ENCODE data around the gene ZDHHC14.
"Not testable (repeated sequence)": the region's sequence is repeated elsewhere in the genome, so short reads cannot be mapped to it uniquely, and the experiment has no call there.

The ZDHHC14 gene

DNA sequence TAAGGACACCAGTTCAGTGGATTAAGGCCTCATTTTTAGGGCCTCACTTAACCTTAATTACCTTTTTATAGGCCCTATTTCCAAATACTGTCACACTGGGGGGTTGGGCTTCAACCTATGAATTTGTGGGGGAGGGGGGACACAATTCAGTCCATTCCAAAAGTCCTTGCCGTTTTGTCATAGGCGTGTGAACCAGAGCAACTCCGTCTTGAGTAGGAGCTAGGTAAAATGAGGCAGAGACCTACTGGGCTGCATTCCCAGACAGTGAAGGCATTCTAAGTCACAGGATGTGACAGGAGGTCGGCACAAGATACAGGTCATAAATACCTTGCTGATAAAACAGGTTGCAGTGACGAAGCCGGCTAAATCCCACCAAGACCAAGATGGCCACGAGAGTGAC, 328.6 kb downstream of the ZDHHC14 start:
- no peak for DNase-seq

DNA sequence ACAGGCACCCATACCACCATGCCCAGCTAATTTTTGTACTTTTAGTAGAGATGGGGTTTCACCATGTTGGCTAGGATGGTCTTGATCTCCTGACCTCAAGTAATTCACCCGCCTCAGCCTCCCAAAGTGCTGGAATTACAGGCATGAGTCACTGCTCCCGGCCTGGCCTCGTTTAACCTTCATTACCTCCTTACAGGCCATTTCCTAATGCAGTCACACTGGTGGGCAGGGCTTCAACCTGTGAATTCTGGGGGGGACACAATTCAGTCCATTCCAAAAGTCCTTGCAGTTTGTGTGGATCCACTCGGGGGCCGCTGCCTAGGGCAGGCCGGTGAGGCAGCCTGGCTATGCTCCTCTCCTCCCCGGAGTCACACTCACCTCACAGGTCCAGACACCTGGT, 329.6 kb downstream of the ZDHHC14 start:
- DNase-seq = no peak

DNA sequence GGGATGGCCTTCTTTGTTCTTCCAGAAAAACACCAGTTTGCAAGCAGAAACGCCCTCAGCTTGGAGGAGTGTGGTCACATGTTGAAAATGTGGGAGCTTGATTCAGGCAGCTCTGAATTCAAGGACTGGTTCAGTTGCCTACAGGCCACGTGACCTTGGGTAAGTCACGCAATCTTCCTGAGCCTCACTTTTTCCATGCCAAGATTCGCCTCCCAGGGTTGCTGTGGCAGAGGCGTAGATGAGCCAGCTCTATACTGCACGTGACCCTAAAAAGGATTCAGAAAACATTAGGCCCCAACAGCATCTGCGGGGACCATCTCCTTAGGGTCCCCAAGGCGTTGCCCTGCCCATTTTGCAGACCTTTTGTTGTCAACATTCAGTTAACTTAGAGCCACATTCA, 330.1 kb downstream of the ZDHHC14 start:
- DNase-seq = no peak

DNA sequence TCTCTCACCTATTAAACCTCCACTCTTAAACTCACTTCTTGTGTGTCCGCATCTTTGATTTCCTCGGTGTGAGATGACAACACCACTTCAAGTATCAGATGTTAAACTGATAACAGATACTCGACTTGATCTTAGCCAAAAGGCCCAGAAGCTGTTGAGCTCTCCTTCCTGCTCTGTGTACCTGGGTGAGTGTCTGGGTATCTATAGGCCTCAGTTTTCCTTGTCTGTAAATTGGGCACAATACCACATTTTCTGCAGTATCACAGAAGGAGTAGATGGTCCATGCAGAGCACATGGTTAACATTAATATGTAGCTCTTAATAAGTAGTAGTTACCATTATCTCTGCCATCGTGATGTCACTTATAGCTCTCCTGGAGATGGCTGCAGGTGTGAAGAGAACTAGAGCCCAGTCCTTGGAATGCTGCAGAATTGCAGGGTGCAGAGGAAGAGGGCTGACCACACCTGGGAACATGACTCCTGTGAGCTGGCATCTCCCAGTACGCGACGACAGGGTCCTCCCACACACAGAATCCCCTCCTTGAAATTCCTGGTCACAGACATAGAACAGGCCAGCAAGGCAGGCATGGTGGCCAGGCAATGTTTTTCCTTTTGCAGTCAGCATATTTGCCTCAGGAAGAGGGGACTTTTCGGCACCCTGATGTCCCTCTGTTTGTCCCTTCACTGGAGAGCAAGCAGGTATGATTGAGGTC, 331.8 kb downstream of the ZDHHC14 start:
- no peak for DNase-seq

DNA sequence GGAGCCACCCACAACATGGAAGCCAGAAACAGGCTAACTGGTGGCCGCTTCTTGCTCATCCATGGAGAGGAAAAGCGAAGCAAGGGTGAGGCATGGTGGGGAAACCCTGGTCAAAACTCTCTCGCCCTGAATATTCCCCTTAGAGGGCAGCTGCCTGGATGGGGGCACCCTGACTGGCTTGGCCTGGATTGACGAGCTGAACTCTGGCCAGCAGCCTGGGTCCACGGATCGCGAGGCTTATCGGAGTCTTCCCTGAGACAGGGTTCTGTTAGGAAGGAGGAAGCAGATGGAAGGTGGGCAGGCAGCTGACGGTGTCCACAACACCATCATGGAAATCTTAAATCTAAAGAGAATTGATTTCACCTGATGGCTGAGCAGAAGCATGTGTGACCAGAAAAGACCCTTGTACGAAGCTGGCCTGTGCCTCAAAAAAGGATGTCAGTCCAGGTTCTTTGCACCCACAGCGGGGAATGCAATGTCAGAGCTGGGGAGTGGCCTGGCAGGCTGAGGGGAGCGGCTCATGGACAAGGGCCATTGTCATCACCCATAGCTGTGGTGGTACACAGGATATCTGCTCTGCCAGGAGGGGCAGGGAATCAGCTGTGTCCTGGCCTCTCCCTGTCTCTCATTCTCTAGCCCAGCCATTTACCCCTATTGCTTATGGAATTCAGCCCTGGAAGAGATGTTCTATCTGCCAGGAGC, 332.6 kb downstream of the ZDHHC14 start:
- DNase-seq = no peak

DNA sequence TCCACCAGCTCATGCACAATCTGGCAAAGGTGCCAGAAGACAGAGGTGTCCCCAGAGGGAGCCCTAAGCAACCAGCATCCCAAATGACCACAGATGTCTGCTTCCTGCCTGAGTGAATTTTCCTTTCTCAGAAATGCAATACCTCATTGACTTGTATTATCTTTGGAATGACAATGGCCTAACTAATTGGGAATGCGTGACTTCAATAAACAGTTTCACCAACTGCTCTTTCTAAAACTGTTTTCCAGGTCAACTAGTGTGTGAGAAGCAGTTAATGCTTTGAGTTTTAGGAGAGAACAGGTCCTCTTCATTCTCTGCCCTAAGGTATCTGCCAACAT, 333.1 kb downstream of the ZDHHC14 start:
- DNase-seq = no peak

DNA sequence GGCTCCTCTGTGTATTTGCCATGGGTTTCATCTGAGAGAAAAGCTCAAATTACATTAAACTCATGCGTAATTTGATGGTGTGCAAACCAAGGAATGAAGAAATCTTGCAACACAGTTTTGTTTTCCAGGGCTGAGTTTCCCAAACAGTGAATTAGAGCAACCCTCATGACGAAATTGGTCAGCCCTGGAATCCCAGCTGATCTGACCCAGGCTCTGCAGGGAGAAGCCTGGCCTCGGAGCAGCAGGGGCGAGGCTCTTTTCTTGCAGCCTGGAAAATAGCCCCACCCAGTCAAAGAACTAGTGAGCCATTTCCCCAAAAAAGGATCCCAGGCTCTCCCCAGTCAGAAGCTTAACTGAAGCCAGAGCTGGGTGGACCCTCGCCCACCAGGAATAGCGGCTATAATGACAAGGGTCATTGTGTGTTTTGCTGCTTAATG, 334.8 kb downstream of the ZDHHC14 start:
- DNase-seq = no peak

DNA sequence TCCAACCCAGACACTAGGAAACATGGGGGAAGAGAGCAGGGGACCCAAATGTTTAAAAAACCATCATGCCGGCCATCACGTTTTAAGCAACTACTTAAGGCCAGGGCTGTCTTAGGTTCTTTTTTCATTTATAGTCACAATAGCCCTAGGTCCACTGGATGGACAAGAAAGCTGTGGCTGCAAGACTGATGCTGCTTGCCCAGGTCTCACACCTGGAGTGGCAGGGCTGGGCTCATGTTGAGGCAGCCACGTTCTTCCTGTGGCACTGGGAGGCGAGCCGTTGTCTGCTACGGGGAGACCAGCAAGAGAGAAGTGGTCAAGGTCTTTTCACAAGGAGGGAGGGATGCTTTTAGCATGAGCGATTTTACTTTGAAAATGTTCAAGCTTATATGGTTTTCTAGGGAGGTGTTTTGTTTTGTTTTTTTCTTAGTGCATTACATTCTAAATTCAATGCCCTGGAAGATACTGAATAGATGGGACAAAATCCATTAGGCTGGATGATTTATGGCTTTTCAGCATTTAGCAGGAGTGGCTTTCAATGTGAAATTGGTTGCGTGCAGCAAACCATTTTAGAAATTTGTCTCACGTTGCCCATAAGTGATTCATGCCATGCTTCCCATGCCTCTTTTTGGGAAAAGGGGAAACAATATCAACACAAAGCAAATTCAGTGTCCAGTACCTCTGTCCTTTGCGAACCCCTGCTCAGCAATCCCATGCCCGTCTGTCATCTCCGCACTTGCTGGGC, 335.4 kb downstream of the ZDHHC14 start:
- no peak for DNase-seq

GRCh38 chr6:157717340-157717748, 336.4 kb downstream of the ZDHHC14 start:
- no peak for DNase-seq

DNA sequence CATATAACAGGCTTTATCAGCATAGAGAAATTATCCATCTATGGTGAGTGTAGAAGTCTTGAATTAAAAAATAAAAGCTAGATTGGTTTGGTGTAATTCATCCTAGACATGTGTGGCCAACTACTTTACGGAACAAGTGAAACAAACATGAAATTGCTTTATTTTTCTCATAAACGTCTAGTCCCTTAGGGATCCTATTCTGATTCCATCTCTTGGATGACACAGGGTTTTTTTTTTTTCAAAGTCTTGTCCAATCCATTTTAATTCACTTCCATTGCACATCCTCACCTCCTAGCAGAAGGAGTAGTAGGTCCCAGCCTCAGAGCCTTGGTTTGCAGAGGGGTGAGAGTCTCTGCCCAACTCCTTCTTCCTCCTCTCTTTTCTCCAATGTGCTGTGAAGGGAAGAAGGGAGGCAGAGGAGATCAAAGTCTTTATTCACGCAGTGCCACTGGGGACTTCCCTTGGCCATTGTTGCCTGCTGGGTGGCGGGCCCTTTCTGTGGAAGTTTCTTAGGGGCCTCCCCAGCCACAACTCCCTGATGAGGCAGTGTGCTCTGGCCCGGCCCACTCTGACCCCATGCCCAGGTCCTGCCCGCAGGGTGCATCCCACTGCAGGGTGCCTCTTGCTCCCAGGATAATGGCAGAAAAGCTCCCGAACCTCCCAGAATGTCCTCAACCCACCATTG, 337.7 kb downstream of the ZDHHC14 start:
- DNase-seq = no peak

GRCh38 chr6:157720964-157721363, 340.0 kb downstream of the ZDHHC14 start:
- not testable (repeated sequence) for DNase-seq

DNA sequence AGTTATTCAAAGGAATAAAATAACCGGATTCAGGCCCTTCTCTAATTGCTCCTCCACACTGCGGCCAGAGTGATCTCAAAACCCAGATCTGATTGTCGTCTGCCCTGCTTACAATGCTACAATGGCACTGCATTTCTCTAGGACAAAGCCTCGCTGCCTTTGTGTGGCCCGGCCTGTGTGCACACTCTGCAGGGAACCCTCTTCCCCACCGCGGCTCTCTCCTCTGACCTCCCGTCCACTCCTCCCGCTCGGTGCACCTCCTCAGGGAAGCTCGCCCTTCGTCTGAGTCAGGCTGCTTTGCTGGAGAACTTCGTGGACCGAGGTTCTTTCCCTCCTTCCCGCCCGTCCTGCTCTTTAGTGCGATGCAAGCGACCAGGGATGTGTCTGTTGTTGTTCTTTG, 340.4 kb downstream of the ZDHHC14 start:
- no peak for DNase-seq

- no peak for DNase-seq
These were observed 340.8 kb downstream of the ZDHHC14 start for GRCh38 chr6:157721830-157722229.

- no peak for DNase-seq
These were observed 342.4 kb downstream of the ZDHHC14 start for GRCh38 chr6:157723376-157723775.

DNA sequence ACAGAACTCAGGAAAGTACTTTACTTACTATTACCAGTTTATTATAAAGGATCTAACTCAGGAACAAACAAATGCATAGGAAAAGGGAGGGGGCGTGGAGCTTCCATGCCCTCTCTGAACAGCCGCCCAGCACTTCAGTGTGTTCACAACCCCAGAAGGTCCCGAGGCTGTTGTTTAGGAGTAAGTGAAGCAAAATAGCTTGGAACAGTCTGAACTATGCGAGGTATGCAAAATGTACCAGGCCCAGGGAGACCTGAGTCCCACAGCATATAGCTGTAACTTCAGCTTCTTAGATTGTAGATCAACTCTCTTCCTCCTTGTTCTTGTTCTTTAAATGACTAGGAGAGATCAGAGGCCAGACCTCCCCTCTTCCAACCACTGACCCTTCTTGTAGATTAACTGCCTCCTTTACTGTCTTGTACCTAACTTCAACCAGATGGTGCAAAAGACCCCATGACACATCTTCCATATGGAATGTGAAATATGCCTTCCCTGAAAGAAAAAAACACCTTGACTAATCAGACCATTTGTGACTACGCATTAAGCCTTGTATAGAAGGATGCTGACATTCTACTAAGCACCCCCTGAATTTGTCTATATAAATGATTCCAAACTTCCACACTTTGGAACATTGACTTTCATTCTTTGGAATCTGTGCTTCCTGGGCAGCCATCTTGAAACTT, 343.3 kb downstream of the ZDHHC14 start:
- DNase-seq = no peak

GRCh38 chr6:157724960-157725741, 344.2 kb downstream of the ZDHHC14 start:
- no peak for DNase-seq

DNA sequence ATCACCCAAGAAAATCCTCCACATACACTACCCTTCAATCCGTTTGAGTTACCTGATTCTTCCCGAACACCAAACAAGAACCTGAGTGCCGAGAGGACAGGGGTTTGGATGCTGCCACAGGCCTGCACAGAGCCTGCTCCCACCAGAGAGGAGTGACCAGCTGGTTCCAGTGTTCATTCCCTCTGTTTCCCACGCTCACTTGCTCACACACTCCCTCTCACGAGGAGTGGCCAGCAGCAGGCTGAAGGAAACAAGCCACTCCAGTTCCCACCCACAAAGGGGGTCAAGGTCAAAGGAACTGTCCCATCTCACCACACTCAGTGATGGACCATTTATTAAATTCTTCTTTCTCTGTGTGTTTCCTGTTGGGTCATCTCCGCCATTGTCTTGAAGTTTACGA, 344.8 kb downstream of the ZDHHC14 start:
- DNase-seq = no peak

GRCh38 chr6:157726892-157727628, 346.1 kb downstream of the ZDHHC14 start:
- DNase-seq = no peak

Data from SHP77 (cell line).